Amygdala (tissue), 56 donors: Measurements from ENCODE around the gene MRM2.
A peak's percentile ranks its signal among the peaks of the same experiment; 100 is the strongest.

Experiments
- DNase-seq, 56 donors: peaks; one replicate each; lab custom pipeline; 2025; lab: John Stamatoyannopoulos, UW

The MRM2 gene

DNA sequence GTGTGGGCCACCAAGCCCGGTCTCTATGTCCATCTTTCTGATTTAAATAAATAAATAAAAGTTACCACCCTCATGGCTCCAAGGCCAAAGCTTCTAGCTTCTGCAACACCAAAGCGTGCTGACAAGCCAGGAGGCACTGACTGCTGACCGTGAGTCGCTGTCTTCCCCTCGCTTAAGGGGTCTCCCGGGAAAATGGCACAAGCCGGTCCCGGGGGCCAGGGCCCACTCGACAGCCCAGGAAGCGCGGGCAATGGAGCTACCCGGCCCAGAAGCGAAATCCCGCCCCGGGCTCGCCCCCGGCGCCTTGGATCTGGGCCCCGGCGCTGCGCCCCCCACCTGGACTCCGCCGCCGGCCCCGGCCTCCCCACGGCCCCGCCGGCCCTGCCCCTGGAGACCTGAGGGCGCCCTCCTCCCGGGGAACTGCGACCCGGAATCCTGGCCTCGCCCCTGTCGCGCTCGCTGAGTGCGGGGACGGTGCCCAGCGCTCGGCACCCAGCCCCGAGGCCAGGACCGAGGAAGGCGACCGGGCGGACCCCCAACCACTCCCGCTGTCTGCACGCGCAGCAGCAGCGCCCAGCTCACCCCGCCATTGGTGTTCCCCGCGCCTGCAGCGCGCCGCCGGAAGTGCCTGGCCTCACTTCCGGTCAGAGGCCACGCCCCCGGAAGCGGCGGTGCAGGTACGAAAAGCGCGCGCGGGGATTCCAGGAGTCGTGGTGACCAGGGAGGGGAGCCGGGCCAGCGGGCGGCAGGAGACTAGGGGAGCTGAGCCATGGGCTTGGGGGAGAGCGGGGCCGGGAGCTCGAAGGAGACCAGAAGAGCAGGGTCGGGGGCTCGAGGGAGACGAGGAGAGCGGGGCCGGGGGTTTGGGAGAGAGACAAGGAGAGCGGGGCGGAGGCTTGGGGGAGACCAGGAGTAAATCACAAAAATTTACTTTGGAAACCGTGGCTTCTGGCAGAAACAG, at the start of gene MRM2, which contains the start of gene NUDT1:
Gene MRM2, minus strand, starts transcription at position 626 of the 961 bp plus-strand sequence. Its CDS starts 36 bp downstream, at position 590.
Gene NUDT1, plus strand, starts transcription at position 647 of the 961 bp plus-strand sequence. CDS start 2,349 bp downstream, outside the sequence.
- DNase-seq: peak in 53 of 56 donors; percentile 11 to 83 (median 60)

DNA sequence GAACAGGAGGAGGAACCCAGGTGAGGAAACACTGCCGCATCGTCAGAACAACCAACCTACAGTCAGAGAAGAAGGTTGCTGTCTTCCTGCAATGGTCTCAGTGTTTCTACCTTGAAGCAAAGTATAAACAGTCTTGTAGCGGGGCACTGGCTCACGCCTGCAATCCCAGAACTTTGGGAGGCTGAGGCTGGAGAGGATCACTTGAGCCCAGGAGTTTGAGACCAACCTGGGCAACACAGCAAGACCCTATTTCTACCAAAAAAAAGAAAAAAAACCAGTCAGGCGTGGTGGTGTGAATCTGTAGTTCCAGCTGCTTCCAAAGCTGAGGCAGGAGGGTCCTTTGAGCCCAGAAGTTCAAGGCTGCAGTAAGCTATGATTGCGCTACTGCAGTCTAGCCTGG, 48.9 kb upstream of the MRM2 start:
- DNase-seq: no peak

DNA sequence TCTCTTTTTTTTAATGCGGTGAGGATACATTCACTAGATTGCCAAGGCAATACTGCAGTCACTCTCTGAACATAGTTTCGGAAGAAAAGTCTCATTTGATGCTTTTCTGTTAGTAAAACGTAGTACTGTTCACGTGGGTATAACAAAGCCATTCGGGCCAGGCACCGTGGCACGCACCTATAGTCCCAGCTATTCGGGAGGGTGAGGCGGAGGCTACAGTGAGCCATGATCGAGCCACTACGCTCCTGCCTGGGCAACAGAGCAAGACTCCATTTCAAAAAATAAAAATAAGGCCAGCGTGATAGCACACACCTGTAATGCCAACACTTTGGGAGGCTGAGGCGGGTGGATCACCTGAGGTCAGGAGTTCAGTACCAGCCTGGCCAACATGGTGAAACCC, 47.6 kb upstream of the MRM2 start:
- no peak for DNase-seq

DNA sequence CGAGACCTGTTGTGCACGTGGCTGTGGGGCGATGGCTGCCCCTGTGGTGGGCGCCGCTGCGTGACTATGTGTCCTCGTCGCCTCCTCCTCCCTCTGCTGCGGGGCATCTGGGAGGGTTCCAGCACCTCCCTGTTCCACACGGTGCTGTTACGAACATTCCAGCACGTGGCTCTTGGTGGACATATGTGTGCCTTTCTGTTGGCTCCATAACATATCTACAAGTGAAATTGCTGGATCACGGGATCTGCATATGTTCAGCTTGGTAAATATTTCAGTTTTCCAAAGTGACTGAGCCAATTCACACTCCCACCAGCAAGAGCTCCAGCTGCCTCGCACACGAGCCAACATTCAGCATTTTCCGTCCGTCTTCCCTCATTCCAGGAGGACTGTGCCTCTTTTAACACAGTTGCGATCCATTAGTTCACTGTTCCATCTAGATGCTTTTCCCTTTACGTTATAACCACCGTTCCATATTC, 47.1 kb upstream of the MRM2 start:
- DNase-seq: peak in 7 of 56 donors; percentile 10 to 42 (median 24)

DNA sequence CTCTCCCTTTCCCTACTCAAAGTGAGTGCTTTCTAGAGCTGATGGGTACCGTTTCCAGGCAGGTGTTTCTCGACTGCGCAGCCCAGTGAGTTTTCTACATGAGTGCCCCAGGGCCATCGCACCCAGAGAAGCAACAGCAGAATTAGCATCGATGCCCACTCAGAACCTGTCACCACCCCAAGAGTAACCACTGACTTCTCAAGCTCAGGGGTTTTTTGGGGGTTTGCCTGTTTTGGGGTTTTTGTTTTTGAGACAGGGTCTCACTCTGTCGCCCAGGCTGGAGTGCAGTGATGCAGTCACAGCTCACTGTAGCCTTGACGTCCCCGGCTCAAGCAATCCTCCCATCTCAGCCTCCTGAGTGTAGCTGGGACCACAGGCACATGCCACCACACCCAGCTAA, 46.5 kb upstream of the MRM2 start:
- no peak for DNase-seq

DNA sequence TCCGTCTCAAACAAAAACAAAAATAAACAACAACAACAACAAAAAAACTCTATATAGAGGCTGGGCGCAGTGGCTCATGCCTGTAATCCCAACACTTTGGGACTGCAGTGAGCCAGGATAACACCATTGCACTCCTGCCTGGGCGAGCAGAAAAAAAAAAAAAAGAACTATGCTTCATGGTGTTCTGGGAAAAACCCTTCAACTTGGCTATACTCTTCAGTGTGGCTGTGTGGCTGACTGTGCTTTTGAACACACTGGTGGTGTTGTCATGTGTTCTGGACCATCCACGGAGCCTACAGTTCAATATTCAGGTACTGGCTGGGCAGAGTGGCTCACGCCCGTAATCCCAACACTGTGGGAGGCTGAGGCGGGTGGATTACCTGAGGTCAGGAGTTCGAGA, 45.7 kb upstream of the MRM2 start:
- DNase-seq: no peak

DNA sequence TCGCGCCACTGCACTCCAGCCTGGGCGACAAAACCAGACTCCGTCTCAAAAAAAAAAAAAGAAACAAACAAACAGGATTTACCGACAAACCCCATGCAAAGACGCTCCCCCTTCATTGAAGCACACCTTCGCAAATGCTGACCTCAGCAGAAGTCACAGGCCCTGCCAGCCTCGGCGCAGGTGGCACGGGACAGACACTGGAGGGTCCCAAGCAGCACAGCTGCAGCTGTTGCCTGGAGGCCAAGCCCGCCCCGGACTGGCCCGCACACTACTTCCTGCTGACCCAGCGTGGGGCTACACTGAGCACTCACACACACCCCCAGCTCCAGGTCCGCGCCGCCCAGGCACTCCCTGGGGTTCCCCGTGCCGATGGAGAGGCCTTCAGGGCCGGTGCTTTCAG, 41.1 kb upstream of the MRM2 start:
- no peak for DNase-seq

DNA sequence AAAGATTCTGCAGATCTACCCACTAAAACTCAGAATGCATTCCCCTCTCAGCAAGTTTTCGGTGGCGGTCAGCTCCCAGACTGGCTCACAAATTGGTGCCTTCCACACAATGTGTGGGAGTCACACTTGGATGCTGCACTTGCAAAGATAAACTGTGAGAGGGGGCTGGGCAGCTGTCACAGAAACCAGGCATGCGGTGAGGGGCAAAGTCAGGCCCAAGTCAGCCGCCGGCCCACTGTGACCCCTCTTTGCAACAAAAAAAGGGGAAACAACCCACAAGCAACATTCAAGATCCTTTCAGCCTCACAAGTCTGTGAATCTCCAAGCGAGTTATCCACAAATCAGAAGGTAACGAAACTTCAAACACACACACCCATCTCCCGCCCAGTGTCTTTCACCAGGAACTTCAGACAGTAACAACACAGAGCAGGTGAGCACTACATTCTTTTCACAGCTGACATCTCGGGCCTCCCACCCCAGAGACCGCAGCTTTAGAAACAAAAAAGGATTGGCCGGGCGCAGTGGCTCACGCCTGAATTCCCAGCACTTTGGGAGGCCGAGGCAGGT, 40.3 kb upstream of the MRM2 start:
- DNase-seq: peak in 1 of 56 donors; percentile 12

DNA sequence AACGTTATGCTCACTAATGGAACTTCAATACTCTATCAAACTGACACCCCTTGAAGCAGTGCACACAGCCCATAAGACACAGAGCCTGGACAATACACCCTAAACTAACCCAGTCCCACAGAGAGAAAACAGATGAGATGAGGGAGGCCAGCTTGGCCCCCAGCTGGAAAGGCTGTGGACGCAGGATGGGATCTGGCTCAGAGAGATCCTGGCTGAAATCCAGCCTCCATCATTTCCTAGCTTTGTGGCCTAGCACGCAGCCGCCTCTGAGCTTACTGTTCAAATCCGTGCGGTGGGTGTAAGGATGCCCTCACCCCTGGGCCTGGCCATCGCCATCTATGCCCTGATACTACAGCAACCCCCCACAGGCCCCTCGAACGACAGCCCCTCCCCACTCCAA, 39.5 kb upstream of the MRM2 start:
- peak in 5 of 56 donors; percentile 7 to 38 (median 24) for DNase-seq

DNA sequence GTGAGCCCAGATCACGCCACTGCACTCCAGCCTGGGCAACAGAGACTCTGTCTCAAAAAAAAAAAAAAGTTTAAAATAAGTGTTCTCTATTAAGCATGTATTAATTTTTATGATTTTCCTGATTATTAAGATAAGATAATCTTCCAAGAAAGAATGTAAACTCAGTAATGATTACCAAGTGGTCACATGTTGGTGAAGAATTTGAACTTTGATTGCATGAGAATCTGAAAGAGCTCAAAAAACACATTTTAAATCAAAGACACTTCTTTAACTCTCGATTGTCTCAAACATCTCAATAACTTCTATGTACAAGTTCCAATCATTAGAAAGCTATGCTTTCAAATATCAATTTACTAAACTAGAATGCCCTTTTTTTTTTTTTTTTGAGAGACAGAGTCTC, 38.4 kb upstream of the MRM2 start:
- DNase-seq: no peak

DNA sequence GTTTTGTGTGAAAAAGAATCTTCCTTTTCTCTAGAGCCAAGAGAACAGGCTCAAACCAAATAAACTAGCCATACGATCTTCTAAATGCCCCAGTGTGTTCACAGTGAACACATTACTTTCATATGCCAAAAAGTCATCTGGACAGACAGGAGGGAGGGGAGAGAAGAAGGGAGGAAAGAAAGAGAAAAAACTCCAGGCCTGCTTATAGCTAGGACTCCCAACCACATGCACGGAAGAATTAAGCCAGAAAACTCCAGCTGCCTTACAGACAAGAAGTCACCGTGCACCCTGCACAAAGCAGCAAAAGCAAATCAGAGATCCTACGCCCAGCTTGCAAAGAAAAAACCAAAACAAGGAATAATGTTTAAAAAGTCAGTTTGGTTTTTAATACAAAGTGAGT, 37.9 kb upstream of the MRM2 start:
- no peak for DNase-seq

DNA sequence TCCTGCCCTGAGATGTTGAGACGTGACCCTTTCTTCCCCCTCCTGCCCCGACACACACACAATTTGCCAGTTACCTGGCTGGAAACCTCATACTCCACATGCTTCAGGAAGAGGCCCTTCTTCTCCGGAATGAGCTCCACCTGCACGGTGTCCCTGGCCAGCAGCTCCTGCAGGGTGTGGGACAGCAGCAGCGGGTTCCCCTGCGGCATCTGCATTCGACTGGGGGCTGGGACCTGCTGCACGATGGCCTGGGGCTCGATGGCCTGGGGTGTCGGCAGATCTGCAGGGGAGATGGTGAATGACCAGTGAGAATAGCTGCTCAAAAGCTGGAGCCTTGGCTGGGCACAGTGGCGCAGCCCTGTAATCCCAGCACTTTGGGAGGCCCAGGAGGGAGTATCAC, 36.0 kb upstream of the MRM2 start:
- no peak for DNase-seq

DNA sequence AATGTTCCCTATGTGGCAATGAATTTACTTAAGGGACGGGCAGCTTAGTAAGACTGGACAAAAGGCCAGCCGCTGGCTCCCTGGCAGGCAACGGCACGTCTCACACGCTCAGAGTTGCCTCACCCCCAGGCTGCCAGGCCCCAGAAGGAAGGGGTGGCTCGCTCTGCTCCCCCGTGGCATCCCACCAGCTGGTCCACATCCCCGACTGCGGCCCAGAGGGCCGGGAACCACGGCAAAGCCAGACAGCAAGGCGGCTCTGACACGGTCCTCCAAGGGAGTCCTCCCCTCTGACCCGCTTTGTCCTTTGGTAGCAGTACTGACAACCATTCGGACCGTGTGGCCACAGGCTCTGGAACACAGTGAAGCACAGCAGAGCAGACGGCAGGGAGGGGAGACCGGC, 34.1 kb upstream of the MRM2 start:
- peak in 7 of 56 donors; percentile 9 to 42 (median 28) for DNase-seq

DNA sequence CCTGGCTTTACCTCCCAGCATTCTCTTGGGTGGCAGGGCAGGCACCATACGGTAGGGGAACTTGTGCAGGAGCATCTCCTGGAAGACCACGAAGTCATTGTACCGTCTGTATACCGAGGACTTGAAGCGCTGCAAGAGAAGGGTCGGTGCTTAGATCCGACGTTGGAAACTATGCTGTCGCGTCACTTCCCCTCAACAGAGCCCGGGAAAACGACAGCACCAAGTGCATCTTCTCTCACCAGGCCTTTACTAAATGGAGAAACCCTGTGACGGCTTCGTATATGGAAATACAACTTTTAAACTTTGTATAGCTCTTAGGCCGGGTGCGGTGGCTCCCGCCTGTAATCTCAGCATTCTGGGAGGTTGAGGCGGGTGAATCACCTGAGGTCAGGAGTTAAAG, 33.1 kb upstream of the MRM2 start:
- no peak for DNase-seq

DNA sequence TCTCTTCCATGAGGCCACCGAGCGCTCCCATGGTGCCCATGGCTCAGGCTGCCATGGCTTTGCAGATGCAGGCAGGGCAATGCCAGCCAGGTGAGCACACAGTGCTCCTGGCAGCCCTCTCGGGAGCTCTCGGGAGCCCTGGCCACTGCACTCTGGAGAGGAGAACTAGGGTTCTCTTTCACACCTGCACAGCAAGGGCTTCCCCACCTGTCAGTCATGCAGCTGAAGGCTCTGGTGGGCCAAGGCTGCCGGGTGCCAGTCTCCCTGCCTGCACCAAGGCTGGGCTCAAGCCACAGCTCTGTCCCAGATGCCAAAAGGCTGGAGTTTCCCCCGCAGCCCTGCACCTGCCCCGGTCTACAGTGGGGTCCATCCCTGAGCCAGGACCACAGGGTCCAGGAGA, 32.7 kb upstream of the MRM2 start:
- DNase-seq: no peak

DNA sequence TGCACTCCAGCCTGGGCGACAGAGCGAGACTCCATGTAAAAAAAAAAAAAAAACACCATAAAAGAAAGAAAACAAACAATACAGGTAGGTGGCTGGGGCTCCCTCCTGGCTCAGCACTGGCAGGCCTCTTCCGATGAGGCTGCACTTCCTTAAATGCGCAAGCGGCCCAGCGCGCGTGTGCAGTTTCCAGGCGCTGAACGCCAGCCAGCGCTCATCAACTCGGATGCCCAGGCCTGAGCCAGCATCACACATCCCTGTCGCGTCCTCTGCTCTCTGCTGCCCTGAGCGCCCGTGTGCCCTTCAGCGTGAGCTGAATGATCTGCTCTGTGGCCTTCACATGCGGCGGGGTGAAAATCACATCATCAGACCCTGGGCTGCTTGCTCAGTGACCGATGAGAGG, 31.9 kb upstream of the MRM2 start:
- DNase-seq: no peak

DNA sequence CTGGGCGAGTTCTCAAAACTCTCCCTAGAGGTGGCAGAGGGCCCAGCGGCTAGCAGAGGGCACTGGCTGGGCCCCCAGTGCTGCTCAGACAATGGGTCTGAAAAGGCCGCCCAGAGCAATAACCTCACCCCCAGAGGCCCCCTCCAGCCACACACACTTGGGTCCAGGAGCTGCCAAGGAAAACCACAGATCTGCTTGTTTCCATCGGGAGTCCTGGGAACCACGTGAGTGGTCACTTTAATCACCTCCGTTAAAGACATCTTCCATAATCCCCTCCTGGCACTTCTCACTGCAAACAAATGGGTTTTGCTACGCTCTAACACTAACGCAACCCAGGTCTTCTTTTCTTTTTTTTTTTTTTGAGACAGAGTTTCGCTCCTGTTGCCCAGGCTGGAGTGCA, 30.0 kb upstream of the MRM2 start:
- DNase-seq: peak in 2 of 56 donors; percentile 24 to 28

DNA sequence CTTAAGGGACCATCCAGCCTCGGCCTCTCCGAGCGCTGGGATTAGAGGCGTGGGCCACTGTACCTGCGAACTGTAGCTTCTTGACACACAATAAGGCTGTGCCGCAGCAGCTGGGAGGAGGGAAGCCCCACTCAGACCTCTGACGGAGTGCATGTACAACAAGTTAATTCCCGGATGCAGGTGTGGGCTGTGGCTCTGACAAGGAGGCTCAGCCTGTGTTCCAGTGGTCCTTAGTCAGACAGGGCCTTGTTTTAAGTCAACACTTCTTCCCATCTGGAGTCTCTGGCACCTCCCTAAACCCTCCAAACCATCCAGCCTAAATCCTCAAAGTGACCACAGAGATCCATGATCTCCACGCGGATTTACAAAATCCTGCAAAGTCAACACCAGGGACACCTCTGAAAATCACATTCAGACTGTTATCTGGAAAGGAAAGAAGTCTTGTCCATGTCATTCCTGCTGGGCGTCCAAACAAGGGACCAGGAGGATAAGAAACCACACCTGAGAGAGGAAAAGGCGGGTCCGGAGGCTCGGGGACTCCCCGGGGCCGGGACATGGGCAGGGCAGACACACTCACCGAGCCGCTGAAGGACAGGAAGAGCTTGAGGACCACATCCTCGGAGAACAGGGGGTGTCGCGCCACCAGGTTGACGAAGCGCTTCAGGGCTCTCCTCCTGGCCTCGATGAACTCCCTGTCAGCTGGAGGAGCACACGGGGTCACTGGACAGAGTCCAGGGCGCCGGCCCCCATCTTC, 29.4 kb upstream of the MRM2 start:
- no peak for DNase-seq

DNA sequence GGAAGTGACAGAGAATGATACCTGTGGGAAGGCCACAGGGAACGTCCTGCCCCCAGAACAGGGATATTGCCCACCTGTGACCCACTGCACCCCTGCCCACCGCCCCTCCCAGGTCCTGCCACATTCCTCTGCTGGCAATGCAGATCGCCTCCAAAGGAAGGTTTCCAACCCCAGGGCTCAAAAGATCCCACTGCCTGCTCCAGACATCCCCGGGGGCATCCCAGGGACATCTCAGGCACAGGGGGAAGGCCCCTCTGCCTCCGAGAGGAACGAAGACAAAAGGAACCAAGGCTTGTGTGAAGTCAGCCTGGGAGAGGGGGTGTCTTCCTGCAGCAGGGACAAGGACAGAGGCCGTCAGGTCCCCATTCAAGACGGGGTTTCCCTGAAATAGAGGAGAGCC, 28.5 kb upstream of the MRM2 start:
- DNase-seq: no peak

DNA sequence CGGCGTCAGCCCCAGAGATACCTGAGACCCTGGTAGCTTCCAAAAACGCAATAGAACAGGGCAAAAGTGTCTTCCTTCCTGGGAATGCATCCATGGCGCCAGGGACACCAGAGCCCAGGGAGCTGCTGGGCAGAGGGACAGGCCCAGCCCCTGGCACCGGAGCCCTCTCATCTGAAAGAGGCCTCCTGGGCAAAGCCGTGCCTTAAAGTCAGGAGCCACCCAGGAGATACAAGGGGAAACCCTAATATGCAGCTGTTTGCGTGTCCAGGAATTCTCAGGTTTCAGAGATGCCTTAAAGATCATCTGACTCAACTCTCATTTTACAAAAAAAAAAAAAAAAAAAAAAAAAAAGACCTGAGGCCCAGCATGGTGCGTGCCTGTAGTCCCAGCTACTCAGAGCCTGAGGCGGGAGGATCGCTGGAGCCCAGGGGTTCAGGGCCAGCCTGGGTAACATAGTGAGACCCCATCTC, 28.0 kb upstream of the MRM2 start:
- DNase-seq: no peak
